Measurements from ENCODE around the gene TFAM.

GRCh38 chr10:58341947-58342346, 43.3 kb upstream of the TFAM start:
- no peak for TF ChIP-seq CTCF (conservative IDR thresholded peaks at IDR 0.05; ENCODE audit: low read length)
- no peak for TF ChIP-seq EZH2phosphoT487 (IDR thresholded peaks at IDR 0.05; ENCODE audit: borderline replicate concordance, low read depth, low read length)

All from OCI-LY7 (cell line).